ENCODE results near the gene HSD17B8. TPM values are rescaled to one million over a fixed set of nuclear protein-coding genes. Genes with fewer than 3 reads are reported as not detected.
"Not testable (repeated sequence)": the region's sequence is repeated elsewhere in the genome, so short reads cannot be mapped to it uniquely, and the experiment has no call there.

Gene HSD17B8
- total and polyA plus RNA-seq, 4 donors: 7.8 to 24.8 (median 9.5) TPM

- WGBS (ENCODE audit: insufficient coverage): 3% methylated on average over 6 of the region's 6 CpGs
- Histone ChIP-seq H3K4me1 (ENCODE audit: control insufficient read depth, insufficient read depth, low read length) (peaks cover 28% of the 10 kb centered on the region), H3K27me3 (ENCODE audit: control insufficient read depth, insufficient read depth, low read length) (no peaks in the 10 kb centered on the region), H3K36me3 (ENCODE audit: control insufficient read depth, insufficient read depth, low read length) (peaks cover 22% of the 10 kb centered on the region), H3K4me3 (ENCODE audit: low read depth, low read length) (peak overlapping the region; percentile 54), H3K9me3 (ENCODE audit: control insufficient read depth, insufficient read depth, low read length) (no peaks in the 10 kb centered on the region), H3K27ac (ENCODE audit: low read depth, low read length) (no peak overlapping the region)
- DNase-seq (ENCODE audit: low read depth in 4 of 6, low spot score in 6 of 6): no peak
These were observed 8.4 kb downstream of the HSD17B8 start for GRCh38 chr6:33212857-33213165.

- DNase-seq (ENCODE audit: low read depth in 4 of 6, low spot score in 6 of 6): peak in 1 of 6 donors; percentile 61
- peak overlapping the region; percentile 54 for H3K4me3 ChIP-seq (ENCODE audit: low read depth, low read length)
- peaks cover 22% of the 10 kb centered on the region for H3K36me3 ChIP-seq (ENCODE audit: control insufficient read depth, insufficient read depth, low read length)
- WGBS (ENCODE audit: insufficient coverage): 0% methylated on average over 37 of the region's 43 CpGs
- H3K4me1 ChIP-seq (ENCODE audit: control insufficient read depth, insufficient read depth, low read length): peaks cover 25% of the 10 kb centered on the region
- no peaks in the 10 kb centered on the region for H3K9me3 ChIP-seq (ENCODE audit: control insufficient read depth, insufficient read depth, low read length)
- H3K27me3 ChIP-seq (ENCODE audit: control insufficient read depth, insufficient read depth, low read length): no peaks in the 10 kb centered on the region
- H3K27ac ChIP-seq (ENCODE audit: low read depth, low read length): no peak overlapping the region
These were observed 8.9 kb downstream of the HSD17B8 start for GRCh38 chr6:33213166-33213988.

- Histone ChIP-seq H3K27me3 (ENCODE audit: control insufficient read depth, insufficient read depth, low read length) (no peaks in the 10 kb centered on the region), H3K4me1 (ENCODE audit: control insufficient read depth, insufficient read depth, low read length) (peaks cover 23% of the 10 kb centered on the region), H3K27ac (ENCODE audit: low read depth, low read length) (no peak overlapping the region), H3K4me3 (ENCODE audit: low read depth, low read length) (peak overlapping the region; percentile 54), H3K36me3 (ENCODE audit: control insufficient read depth, insufficient read depth, low read length) (peaks cover 22% of the 10 kb centered on the region), H3K9me3 (ENCODE audit: control insufficient read depth, insufficient read depth, low read length) (no peaks in the 10 kb centered on the region)
- DNase-seq (ENCODE audit: low read depth in 4 of 6, low spot score in 6 of 6): no peak
- 7% methylated on average over 4 of the region's 9 CpGs for WGBS (ENCODE audit: insufficient coverage)
These were observed 9.5 kb downstream of the HSD17B8 start for GRCh38 chr6:33213989-33214335.

GRCh38 chr6:33215271-33216116 lies 11.0 kb downstream of the HSD17B8 start:
- Histone ChIP-seq H3K27ac (ENCODE audit: low read depth, low read length) (no peak overlapping the region), H3K36me3 (ENCODE audit: control insufficient read depth, insufficient read depth, low read length) (peaks cover 15% of the 10 kb centered on the region), H3K27me3 (ENCODE audit: control insufficient read depth, insufficient read depth, low read length) (no peaks in the 10 kb centered on the region), H3K9me3 (ENCODE audit: control insufficient read depth, insufficient read depth, low read length) (no peaks in the 10 kb centered on the region), H3K4me1 (ENCODE audit: control insufficient read depth, insufficient read depth, low read length) (peaks cover 23% of the 10 kb centered on the region), H3K4me3 (ENCODE audit: low read depth, low read length) (no peak overlapping the region)
- DNase-seq (ENCODE audit: low read depth in 4 of 6, low spot score in 6 of 6): no peak
- 78% methylated on average over 6 of the region's 9 CpGs for WGBS (ENCODE audit: insufficient coverage)

- DNase-seq (ENCODE audit: low read depth in 4 of 6, low spot score in 6 of 6): no peak
- no peaks in the 10 kb centered on the region for H3K9me3 ChIP-seq (ENCODE audit: control insufficient read depth, insufficient read depth, low read length)
- peaks cover 12% of the 10 kb centered on the region for H3K36me3 ChIP-seq (ENCODE audit: control insufficient read depth, insufficient read depth, low read length)
- H3K4me3 ChIP-seq (ENCODE audit: low read depth, low read length): no peak overlapping the region
- no peak overlapping the region for H3K27ac ChIP-seq (ENCODE audit: low read depth, low read length)
- H3K27me3 ChIP-seq (ENCODE audit: control insufficient read depth, insufficient read depth, low read length): no peaks in the 10 kb centered on the region
- 92% methylated on average over 2 of the region's 4 CpGs for WGBS (ENCODE audit: insufficient coverage)
- peaks cover 23% of the 10 kb centered on the region for H3K4me1 ChIP-seq (ENCODE audit: control insufficient read depth, insufficient read depth, low read length)
These were observed 11.7 kb downstream of the HSD17B8 start for GRCh38 chr6:33216117-33216649.

GRCh38 chr6:33217246-33217645 lies 12.8 kb downstream of the HSD17B8 start:
- Histone ChIP-seq H3K4me1 (ENCODE audit: control insufficient read depth, insufficient read depth, low read length) (peaks cover 15% of the 10 kb centered on the region), H3K27me3 (ENCODE audit: control insufficient read depth, insufficient read depth, low read length) (no peaks in the 10 kb centered on the region), H3K27ac (ENCODE audit: low read depth, low read length) (no peak overlapping the region), H3K9me3 (ENCODE audit: control insufficient read depth, insufficient read depth, low read length) (no peaks in the 10 kb centered on the region), H3K36me3 (ENCODE audit: control insufficient read depth, insufficient read depth, low read length) (peaks cover under 1% of the 10 kb centered on the region), H3K4me3 (ENCODE audit: low read depth, low read length) (no peak overlapping the region)
- WGBS (ENCODE audit: insufficient coverage): no CpG with 5 or more reads among the region's 6 CpGs
- no peak for DNase-seq (ENCODE audit: low read depth in 4 of 6, low spot score in 6 of 6)

- Histone ChIP-seq H3K9me3 (ENCODE audit: control insufficient read depth, insufficient read depth, low read length) (no peaks in the 10 kb centered on the region), H3K27me3 (ENCODE audit: control insufficient read depth, insufficient read depth, low read length) (no peaks in the 10 kb centered on the region)
- 33% methylated on average over 2 of the region's 3 CpGs for WGBS (ENCODE audit: insufficient coverage)
These were observed 13.2 kb downstream of the HSD17B8 start for GRCh38 chr6:33217681-33218080.

GRCh38 chr6:33226503-33227120 lies 22.2 kb downstream of the HSD17B8 start:
- 51% methylated on average over 3 of the region's 14 CpGs for WGBS (ENCODE audit: insufficient coverage)
- not testable (repeated sequence) for H3K4me1 ChIP-seq (ENCODE audit: control insufficient read depth, insufficient read depth, low read length); H3K9me3 ChIP-seq (ENCODE audit: control insufficient read depth, insufficient read depth, low read length); H3K4me3 ChIP-seq (ENCODE audit: low read depth, low read length); H3K36me3 ChIP-seq (ENCODE audit: control insufficient read depth, insufficient read depth, low read length); H3K27me3 ChIP-seq (ENCODE audit: control insufficient read depth, insufficient read depth, low read length); DNase-seq (ENCODE audit: low read depth in 4 of 6, low spot score in 6 of 6); H3K27ac ChIP-seq (ENCODE audit: low read depth, low read length)

More at GRCh38 chr6:33217681-33218080, 13.2 kb downstream of the HSD17B8 start:
- Histone ChIP-seq H3K4me1 (ENCODE audit: control insufficient read depth, insufficient read depth, low read length) (peaks cover 14% of the 10 kb centered on the region), H3K27ac (ENCODE audit: low read depth, low read length) (no peak overlapping the region), H3K4me3 (ENCODE audit: low read depth, low read length) (no peak overlapping the region), H3K36me3 (ENCODE audit: control insufficient read depth, insufficient read depth, low read length) (no peaks in the 10 kb centered on the region)
- no peak for DNase-seq (ENCODE audit: low read depth in 4 of 6, low spot score in 6 of 6)

- Histone ChIP-seq H3K9me3 (ENCODE audit: control insufficient read depth, insufficient read depth, low read length) (no peaks in the 10 kb centered on the region), H3K27me3 (ENCODE audit: control insufficient read depth, insufficient read depth, low read length) (peaks cover 7% of the 10 kb centered on the region), H3K4me1 (ENCODE audit: control insufficient read depth, insufficient read depth, low read length) (no peaks in the 10 kb centered on the region), H3K27ac (ENCODE audit: low read depth, low read length) (no peak overlapping the region), H3K4me3 (ENCODE audit: low read depth, low read length) (no peak overlapping the region), H3K36me3 (ENCODE audit: control insufficient read depth, insufficient read depth, low read length) (no peaks in the 10 kb centered on the region)
- peak in 1 of 6 donors; percentile 47 for DNase-seq (ENCODE audit: low read depth in 4 of 6, low spot score in 6 of 6)
- 8% methylated on average over 5 of the region's 6 CpGs for WGBS (ENCODE audit: insufficient coverage)
These were observed 30.8 kb downstream of the HSD17B8 start for GRCh38 chr6:33235221-33235634.

Measured in spinal cord (tissue), 10 donors.